NCI-H2029 (cell line): ENCODE measurements around the gene IQSEC1.

Experiments used
- DNase-seq: peaks from one replicate; lab custom pipeline; 2025; lab: John Stamatoyannopoulos, UW

Gene IQSEC1

DNA sequence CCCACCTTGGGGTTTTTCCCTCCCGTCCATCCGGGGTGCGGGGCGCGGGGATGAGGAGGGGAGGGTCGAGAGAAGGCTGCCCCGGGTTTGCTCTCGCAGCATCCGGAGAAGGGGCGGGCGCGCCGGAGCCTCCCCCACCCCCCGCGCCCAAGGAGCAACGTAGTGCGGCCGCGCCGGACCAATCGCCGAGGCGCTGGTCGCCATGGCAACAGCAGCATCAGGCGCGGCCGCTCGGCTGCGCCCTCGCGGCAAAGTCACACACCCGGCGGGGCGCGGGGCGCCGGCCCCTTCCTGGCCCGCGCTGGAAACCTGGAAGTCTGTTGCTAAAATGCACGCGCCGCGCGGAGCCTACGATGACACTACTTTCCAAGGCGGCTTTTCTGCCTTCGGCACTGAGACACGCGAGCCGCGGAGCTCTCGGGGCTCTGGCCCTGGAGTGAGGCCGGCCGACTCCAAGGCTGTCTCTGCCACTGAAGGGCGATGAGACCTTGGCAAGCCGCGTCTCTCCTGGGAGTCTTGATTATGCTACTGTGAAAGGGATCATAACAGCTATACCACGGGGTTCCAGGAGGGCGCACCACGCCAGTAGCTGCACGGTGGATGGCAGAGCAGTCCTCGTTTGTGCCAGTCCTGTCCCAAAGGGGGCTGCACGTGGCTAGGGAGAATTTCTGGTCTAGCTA, at the start of gene IQSEC1:
Gene IQSEC1, minus strand, starts transcription at position 104 of the 680 bp plus-strand sequence. CDS start 415 bp downstream, outside the sequence.
- DNase-seq, result peak; percentile 57

DNA sequence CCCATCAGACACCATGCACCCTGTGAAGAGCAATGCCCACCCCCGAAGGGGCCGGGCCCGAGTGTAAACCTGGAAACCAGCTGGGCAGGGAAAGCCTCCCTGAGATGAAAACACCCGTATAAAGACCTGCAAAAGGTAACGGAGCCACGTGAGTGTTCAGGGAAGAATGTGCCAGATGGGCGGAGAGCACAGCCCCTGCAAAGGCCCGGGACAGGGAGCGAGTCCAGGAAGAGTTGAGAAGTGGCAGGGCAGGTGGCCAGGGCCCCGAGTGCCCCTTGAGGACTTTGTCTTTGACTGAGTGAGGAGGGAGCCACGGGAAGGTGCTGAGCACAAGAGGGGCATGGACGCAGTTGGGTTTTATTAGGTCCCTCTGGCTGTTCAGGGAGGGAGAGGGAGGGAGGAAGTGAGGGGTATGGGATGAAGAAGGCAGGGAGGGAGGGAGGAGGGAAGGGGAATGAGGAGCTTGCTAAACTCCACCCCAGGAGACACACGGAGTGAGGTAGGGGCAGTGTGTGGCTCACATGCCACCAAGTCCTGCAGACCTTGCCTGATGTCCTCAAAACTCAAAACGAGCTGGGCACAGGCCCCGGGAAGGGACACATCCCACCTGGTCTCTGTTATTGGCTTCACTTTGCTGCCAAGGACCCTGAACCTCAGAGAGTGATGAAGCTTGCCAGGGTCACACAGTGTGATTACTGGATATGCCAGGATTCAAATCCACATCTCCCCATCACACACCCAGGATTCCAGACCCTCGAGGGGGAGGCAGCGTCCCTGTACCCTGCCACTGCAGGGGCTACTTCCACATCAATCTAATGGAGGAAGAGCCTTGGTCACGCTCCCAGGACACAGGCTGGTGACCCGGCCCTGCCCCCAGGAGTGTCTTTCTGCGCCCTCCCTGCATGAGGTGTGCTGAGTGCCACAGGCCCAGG, 49.1 kb upstream of the IQSEC1 start:
- no peak for DNase-seq

DNA sequence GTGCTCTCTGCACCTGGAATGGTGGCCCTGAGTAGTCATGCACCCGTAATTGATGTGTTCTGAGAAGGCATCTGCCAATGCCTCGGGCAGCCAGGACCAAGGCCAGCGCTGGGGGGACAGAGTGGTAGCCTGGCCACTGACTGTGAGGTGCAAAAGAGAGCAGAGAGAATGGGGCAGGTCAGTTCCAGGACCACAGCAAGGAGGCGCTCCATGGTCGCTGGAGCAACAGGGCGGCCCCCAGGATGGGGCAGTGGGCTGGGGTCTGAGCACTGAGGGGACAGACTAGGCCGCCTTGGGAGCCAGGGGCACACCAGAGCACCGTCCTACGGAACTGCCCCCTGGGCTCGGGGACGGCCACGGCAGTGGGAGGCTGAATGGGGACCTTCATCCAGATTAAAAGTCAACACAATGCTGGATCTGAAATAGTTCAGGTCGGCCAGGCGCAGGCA, 48.3 kb upstream of the IQSEC1 start:
- DNase-seq, result no peak

- no peak for DNase-seq
Observed at GRCh38 chr3:13120928-13121552, 47.8 kb upstream of the IQSEC1 start.

DNA sequence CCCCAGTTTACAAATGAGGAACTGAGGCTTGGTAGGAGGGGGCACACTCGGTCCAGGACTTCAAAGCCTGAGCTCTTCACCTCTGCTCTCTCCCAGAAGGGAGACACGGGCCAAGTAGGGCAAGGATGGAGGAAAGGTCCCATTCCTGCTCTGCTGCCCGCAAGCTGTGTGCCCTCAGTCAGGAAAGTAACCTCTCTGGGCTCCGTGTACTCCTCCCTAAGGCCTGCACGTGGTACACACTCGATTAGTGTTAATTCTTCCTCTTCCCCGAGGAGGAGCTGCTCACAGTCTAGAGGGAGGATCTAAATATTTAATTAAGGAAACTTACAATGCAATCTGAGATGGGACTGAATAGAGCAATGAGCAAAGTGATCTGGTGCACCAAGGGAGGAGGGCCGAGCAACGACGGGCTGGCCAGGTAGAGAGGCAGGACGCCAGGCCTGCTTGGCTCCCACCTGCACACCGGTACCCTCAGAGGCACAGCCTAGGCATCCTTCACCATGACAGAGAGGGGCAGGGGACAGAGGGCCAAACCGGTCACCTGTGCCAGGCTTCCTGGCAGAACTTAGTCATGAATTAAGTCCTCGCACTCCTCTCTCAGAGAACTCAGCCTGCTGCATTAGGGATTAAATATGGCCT, 47.2 kb upstream of the IQSEC1 start:
- DNase-seq, result no peak

GRCh38 chr3:13119471-13120220, 46.4 kb upstream of the IQSEC1 start:
- no peak for DNase-seq

- DNase-seq, result no peak
Observed at GRCh38 chr3:13116426-13116825, 43.2 kb upstream of the IQSEC1 start.

GRCh38 chr3:13115991-13116390, 42.8 kb upstream of the IQSEC1 start:
- no peak for DNase-seq

DNA sequence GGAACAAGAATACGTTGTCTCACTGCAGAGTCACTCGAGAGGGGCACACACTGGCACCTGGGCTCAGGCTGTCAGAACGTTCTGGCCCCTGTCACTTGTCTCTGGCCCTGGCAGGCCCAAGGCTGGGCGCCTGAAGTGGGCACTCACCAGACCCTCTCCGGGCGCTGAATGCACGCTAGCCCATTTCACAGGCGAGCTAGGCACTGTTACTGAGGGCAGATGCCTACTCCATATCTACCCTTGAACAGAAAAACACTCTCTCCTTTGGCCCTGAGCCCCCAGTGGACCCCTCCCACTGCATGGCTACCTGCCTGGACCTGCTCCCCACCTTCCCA, 42.3 kb upstream of the IQSEC1 start:
- no peak for DNase-seq

DNA sequence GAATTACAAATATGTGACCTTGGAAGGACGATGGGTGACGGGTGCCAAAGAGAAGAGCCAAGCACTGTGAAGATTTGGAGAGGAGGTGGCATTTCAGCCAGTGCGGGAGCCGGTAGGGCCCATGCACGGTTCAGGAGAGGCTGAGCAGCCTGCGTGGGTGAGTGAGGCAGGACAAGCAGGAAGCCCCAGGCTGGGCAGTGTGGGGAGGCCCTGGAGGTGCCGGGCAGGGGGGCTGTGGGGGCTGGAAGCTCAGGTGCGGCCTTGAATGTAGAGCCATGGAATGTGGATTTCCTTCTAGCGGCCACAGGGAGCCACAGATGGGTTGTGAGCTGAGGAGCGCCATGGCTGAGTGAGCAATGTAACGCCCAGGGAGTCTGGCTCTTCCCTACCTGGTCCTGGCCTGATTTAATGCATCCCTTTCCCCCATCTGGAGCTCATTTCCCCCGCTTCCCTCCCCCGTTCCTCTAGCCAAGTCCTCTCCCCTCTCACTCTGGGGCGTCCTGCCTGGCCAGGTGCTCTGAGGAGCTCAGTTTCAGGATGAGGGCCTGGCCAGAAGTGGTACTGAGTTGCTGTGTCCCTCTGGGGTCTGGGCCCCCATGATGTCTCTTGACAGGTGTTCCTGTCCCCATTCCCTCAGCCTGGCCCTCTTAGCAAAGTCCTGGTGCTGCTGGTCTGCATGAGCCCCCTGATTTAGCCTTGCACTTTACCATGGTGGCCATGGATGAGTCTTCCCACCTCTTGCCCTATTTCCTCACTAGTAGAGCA, 41.8 kb upstream of the IQSEC1 start:
- no peak for DNase-seq

- no peak for DNase-seq
Observed at GRCh38 chr3:13113346-13114330, 40.4 kb upstream of the IQSEC1 start.

GRCh38 chr3:13112521-13113345, 39.5 kb upstream of the IQSEC1 start:
- no peak for DNase-seq

GRCh38 chr3:13111873-13112520, 38.8 kb upstream of the IQSEC1 start:
- DNase-seq, result peak; percentile 76

- peak; percentile 58 for DNase-seq
Observed at GRCh38 chr3:13111173-13111872, 38.1 kb upstream of the IQSEC1 start.

DNA sequence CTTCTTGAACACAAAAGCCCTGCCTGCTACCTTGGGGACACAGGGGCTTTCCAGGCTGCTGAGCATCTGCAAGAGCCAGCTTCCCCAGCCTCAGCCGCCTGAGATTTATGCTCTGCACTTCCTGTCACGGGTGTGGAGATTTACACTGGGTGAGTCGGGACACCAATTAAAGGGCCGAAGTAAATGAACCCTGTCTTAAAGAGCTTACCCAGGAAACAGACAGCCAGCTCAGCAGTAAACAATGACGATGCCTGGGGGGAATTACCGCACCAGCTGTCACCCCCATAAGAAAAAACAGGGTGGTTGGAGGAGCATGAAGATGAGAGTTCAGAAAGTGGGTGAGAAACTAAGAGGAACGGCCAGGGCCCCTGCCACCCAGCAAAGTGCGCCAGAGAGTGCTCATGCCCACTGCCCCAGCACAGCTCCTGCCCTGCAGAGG, 37.5 kb upstream of the IQSEC1 start:
- DNase-seq, result peak; percentile 22

GRCh38 chr3:13109516-13109915, 36.3 kb upstream of the IQSEC1 start:
- DNase-seq, result no peak

DNA sequence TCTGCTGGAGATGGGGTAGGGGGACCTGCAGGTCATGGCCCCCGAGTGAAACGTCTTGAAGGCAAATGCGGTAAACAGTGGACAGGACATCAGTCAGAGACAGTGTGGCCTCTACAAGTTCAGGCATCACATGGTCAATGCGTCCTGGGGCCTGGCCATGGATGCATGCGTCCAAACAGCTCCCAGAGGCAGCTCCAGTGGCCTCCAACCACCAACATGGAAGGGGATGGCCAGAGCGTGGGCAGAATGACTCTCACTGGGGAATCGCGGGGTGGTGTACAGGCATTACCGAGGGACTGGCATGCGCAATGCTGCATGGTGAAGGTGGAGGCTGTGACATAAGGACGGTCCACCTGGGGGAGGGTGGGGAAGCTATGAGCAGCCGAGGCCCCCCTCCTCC, 35.6 kb upstream of the IQSEC1 start:
- DNase-seq, result no peak
